AG20443 (cell line): ENCODE data around the gene KCNT1.
"Not testable (repeated sequence)": the region's sequence is repeated elsewhere in the genome, so short reads cannot be mapped to it uniquely, and the experiment has no call there.

Source experiments
- DNase-seq: peaks from one replicate; pipeline ENCODE4 v3.0.0; 2012; ENCODE audit warnings: low spot score, mixed read lengths

The KCNT1 gene

DNA sequence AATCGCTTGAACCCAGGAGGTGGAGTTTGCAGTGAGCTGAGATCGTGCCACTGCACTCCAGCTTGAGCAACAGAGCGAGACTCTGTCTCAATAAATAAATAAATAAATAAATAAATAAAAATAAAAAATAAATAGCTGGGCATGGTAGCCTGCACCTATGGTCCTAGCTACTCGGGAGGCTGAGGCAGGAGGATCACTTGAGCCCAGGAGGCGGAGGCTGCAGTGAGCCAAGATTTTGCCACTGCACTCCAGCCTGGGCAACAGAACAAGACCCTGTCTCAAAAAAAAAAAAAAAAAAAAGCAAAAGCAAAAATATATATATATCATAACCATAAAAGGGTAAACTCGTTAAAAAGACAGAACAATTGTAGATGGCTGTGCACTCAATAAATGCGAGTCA lies 29.2 kb upstream of the KCNT1 start:
- DNase-seq: not testable (repeated sequence)

DNA sequence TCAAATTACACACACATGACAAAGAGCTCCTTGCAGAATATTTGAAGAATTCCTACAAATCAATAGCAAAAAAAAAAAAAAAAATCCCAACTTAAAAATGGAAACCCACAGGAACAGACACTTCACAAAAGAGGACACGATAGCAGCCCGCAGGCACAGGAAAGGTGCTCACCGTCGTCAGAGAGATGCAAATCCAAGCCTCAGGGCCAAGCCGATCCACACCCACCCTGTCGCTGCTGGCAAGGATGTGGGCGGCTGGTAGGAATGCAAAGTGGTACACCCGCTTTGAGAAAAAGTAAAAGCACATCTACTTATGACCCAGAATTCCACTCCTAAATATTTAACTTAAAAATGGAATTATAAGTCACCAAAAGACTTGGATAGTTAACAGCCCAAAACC lies 28.0 kb upstream of the KCNT1 start:
- DNase-seq: no peak

DNA sequence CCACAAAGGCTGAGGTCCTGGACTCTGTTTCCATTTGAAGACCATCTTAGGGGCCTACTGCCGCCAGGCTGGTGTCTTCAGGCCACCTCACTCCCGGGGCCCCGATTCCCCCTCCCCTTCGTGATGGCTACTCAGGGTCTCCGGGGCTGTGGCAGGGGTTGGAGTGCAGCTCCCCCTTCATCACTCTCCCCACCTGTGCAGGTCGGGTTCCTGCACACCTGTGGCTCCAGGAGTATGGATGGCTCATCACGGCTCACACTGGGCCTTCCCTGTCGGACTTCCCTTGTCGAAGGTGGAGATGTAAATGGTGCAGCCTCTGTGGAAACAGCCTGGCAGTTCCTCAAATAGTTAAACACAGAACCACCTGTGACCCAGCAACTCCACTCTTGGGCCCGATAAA lies 27.0 kb upstream of the KCNT1 start:
- no peak for DNase-seq

GRCh38 chr9:135676891-135677290 lies 25.1 kb upstream of the KCNT1 start:
- DNase-seq: no peak

GRCh38 chr9:135677641-135678168 lies 24.3 kb upstream of the KCNT1 start:
- DNase-seq: no peak

GRCh38 chr9:135678236-135679017 lies 23.6 kb upstream of the KCNT1 start:
- no peak for DNase-seq

DNA sequence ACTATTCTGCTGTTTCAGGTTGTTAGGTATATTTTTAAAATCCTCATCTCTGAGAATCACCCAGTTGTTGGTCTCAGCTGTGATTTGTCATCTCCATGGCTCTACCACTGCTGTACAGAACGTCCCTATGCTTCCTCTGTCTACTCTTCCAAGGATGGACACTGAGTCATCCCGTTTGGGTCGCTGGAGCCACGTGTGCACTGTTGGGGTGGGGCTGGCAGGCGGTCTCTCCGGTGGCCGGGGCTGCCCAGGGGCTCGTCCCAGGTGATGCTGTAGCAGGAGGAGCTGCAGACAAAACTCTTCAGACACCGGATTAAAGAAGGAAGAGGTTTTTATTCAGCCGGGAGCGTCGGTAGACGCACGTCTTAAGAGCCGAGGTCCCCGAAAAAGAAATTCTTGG lies 21.9 kb upstream of the KCNT1 start:
- DNase-seq: no peak

DNA sequence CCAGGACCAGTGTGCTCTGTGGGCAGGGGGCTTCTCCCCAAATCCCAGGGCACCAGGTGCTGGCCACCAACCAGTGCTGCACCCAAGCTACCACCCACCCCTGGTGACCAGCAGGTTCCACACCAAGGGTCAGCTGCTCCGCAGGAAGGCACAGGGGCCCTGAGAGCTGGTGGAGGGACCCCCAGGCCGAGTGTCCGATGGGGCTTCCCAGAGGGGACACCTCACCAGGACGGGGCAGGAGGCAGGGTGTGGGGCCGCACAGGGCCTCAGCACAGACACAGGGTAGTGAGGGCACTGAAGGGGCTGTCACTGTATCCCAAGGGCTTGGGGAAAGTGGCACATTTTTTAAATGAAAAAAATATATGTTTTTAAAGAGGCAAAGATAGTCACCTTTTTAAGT lies 20.8 kb upstream of the KCNT1 start:
- DNase-seq: no peak

DNA sequence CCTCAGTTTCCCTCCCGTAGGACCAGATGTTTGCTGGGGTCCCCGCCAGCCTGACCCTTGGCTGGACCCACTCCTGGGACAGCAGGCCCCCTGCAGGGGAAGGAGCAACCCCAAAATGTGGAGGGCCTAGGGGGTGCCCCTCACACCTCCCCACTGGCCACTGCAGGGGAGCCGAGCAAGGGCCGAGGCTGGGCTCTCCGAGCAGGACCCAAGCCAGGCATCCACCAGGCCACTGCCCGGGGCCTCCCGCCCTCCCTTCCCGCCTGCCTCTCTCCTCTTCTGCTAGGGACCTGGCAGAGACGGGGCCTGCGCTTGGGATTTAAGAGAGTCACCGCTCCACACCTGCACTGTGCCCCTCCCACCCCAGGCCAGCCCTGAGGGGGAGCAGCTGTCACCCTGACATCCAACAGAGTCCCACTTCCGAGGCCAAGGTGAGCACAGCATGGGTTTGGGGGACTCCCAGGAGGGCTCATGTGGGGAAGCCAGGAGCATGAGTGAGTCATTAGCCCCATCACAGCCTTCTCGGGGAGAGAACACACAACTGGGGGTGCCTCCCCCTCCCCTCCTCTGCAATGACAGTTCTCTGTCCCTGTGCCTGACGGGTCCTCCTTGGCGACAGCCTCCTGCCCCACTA lies 18.5 kb upstream of the KCNT1 start:
- no peak for DNase-seq

- DNase-seq: no peak
Observed at GRCh38 chr9:135684691-135685090, 17.3 kb upstream of the KCNT1 start.

DNA sequence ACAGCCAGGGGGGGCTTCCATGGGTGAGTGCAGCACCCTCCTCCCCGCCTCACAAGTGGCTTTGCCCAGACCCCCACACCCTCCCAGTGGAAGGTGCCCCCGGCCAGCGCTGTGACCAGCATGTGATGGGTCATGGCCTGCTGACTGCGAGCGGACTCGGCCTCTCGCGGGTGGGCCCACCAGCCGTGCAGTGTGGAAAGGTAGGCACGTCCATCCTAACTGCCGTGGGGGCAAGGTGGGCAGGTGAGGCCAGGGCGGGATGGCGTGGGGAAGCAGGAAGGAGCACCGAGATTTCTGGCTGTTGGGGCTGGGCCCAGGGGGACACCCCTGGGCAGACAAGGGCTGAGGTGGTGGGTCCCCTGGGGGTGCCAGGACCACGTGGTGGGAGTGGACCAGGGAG lies 14.8 kb upstream of the KCNT1 start:
- DNase-seq: no peak

GRCh38 chr9:135689011-135689410 lies 13.0 kb upstream of the KCNT1 start:
- no peak for DNase-seq

- no peak for DNase-seq
Observed at GRCh38 chr9:135690836-135691570, 11.0 kb upstream of the KCNT1 start.

DNA sequence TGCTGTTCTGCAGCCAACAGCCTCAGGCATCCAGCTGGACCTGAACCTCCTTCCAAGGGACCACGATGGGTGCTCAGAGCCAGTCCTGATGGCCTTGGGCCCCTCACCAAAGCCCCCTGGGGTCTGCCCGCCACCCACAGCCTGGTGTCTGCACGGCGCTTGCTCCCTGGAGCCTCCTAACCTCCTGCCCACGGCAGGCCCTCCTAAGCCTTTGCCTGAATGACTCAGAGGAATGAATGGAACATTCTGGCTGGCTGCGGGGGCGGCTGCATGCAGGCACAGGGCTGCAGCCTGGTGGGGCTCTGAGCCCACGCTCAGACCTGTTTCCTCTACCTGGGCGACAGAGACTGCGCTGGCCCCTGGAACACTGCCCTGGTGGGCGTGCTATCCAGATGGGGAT lies 9.6 kb upstream of the KCNT1 start:
- peak; percentile 47 for DNase-seq

- DNase-seq: no peak
Observed at GRCh38 chr9:135693265-135693664, 8.7 kb upstream of the KCNT1 start.

GRCh38 chr9:135693771-135694170 lies 8.2 kb upstream of the KCNT1 start:
- no peak for DNase-seq

DNA sequence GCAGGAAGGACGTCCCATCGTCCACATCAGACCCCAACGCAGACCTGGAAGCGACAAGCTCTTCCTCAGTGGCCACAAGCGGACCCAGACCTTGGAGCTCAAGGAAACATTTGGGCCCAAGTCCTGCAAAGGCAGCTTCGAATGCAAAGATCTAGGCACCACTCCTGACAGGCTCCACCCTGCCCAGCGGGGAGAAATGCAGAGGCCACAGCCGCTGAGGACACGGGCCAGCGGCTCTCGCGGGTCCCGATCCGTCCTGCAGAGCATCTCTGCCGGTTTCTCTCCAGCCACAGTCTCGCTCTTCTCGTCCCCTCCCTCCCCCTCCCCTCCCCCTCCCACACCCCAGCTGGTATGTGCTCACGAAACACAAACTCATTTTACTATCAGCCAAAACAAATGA lies 7.6 kb upstream of the KCNT1 start:
- no peak for DNase-seq

- DNase-seq: no peak
Observed at GRCh38 chr9:135695036-135695435, 6.9 kb upstream of the KCNT1 start.

DNA sequence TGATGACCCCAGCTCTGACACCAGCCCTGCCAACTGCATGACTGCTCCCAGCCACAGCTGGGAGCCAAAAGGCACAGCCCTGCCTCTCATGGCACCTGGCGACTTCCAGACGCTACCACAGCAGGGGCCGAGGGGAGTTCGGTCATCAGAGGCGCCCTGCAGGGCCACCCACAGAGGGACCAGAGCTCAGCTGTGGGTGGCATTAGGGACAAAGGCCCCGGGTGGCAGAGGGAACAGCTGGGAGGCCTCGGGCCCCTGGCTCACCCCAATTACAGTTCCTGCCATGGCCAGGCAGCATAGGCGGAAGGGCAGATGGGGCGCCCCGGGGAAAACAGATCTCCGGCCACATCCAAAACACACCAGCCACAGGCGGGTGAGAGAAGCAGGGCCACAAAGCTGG lies 6.3 kb upstream of the KCNT1 start:
- no peak for DNase-seq

GRCh38 chr9:135696446-135696845 lies 5.5 kb upstream of the KCNT1 start:
- DNase-seq: no peak

DNA sequence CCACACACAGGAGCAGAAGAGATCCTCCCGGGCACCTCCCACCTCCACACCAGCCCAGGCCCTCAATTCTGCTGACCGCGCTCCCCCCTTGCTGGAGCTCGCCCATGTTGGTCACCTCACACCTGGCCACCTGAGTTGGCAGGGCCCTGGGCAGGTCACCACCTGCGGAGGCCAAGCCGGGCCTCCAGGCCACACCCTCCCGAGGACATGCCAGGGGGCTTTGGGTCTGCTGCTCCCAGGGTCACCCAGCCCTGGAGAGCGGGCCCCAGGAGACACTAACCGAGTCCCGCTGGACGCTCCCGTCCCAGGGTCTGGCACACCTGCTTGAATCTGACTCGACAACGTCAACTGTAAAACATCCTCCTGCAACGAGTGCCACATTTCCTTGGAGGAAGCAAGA lies 4.8 kb upstream of the KCNT1 start:
- DNase-seq: no peak

GRCh38 chr9:135698236-135698635 lies 3.7 kb upstream of the KCNT1 start:
- DNase-seq: no peak

GRCh38 chr9:135698767-135699166 lies 3.2 kb upstream of the KCNT1 start:
- no peak for DNase-seq
